Endothelial cell of umbilical vein (primary cell): Measurements from ENCODE around the gene TSPAN13. TPM values are rescaled to one million over a fixed set of nuclear protein-coding genes. Genes with fewer than 3 reads are reported as not detected.

ENCODE experiments used
- BruUV-seq: library from RNA; stranded (reverse); fragments of 400-500 nt; replicated peaks from 2 replicates; lab custom pipeline; 2021; lab: Mats Ljungman, UMichigan
- CTCF ChIA-PET: fragments of 300-600, 350-600 bp; sonication (Branson Sonifier 250); formaldehyde crosslinking; loops from one replicate; lab custom pipeline; 2021; ENCODE audit warnings: antibody characterized with exemption, inconsistent platforms; lab: Charles Lee
- POLR2A ChIA-PET: fragments of 300-600, 350-600 bp; sonication (Branson Sonifier 250); formaldehyde crosslinking; loops from one replicate; lab custom pipeline; 2021; ENCODE audit warnings: antibody characterized with exemption, inconsistent platforms; lab: Charles Lee
- DNase-seq: peaks from one replicate; pipeline ENCODE4 v3.0.0-alpha.2; 2011; ENCODE audit warnings: low read depth, low spot score
- FAIRE-seq: peaks from 2 replicates; lab custom pipeline; 2011; peaks lifted over from hg19 to GRCh38; lab: Jason Lieb, UNC
- H2AFZ ChIP-seq: 2 replicates; pipeline ENCODE4 v1.6.0; 2012; ENCODE audit warnings: low read depth, low read length, control low read depth, inconsistent platforms
- H3K27ac ChIP-seq: 2 replicates; pipeline ENCODE4 v1.5.1; 2011; ENCODE audit warnings: low read depth, mild to moderate bottlenecking, control low read depth, low read length, moderate library complexity; ENCODE audit not compliant: insufficient read depth
- H3K27me3 ChIP-seq, 2 experiments: 2 replicates each; pipeline versions ENCODE4 v1.6.0 to v1.6.1; 2011; ENCODE audit warnings: low read length in 2 of 2, mixed read lengths in 1 of 2; ENCODE audit not compliant: control insufficient read depth in 2 of 2, insufficient read depth in 2 of 2
- H3K36me3 ChIP-seq, 2 experiments: 2 replicates in 1 of 2; 3 replicates in 1 of 2; pipeline ENCODE4 v1.5.1; 2011; ENCODE audit warnings: low read length in 2 of 2, mild to moderate bottlenecking in 1 of 2, moderate library complexity in 1 of 2; ENCODE audit not compliant: control insufficient read depth in 2 of 2, insufficient read depth in 2 of 2; ENCODE audit errors: extremely low read depth in 1 of 2
- H3K4me1 ChIP-seq: 3 replicates; pipeline ENCODE4 v1.5.1; 2011; ENCODE audit warnings: mild to moderate bottlenecking, low read length; ENCODE audit not compliant: control insufficient read depth, insufficient read depth; ENCODE audit errors: extremely low read depth
- H3K4me2 ChIP-seq: 2 replicates; pipeline ENCODE4 v1.6.1; 2011; ENCODE audit warnings: low read length, control low read depth, mixed read lengths; ENCODE audit not compliant: insufficient read depth
- H3K4me3 ChIP-seq, 3 experiments: fragments of 200-600 bp in 1 of 3; sonication (generic), shearing (Covaris generic) in 1 of 3; replicated peaks in 1 of 3; 2 replicates each; pipeline ENCODE4 v1.5.1; 2011 to 2016; ENCODE audit warnings: control low read depth in 3 of 3, low read length in 3 of 3, mild to moderate bottlenecking in 2 of 3, inconsistent platforms in 1 of 3, low read depth in 1 of 3, moderate library complexity in 1 of 3; ENCODE audit not compliant: insufficient read depth in 1 of 3
- H3K79me2 ChIP-seq: 2 replicates; pipeline ENCODE4 v1.6.0; 2012; ENCODE audit warnings: low read length, inconsistent platforms; ENCODE audit not compliant: control insufficient read depth, insufficient read depth
- H3K9ac ChIP-seq: replicated peaks from 2 replicates; pipeline ENCODE3; 2011; ENCODE audit warnings: low read length, control low read depth; ENCODE audit not compliant: insufficient read depth; ENCODE audit errors: extremely low read depth
- H3K9me1 ChIP-seq: replicated peaks from 3 replicates; pipeline ENCODE4 v1.6.0; 2011; ENCODE audit warnings: mild to moderate bottlenecking, low read length; ENCODE audit not compliant: control insufficient read depth, insufficient read depth; ENCODE audit errors: extremely low read depth
- H3K9me3 ChIP-seq: replicated peaks from 2 replicates; pipeline ENCODE4 v1.5.1; 2012; ENCODE audit warnings: low read length, inconsistent platforms; ENCODE audit not compliant: control insufficient read depth, insufficient read depth
- H4K20me1 ChIP-seq: replicated peaks from 2 replicates; pipeline ENCODE3; 2011; ENCODE audit warnings: mild to moderate bottlenecking, low read length; ENCODE audit not compliant: control insufficient read depth, insufficient read depth; ENCODE audit errors: extremely low read depth
- CTCF ChIP-seq, 2 donors: IDR thresholded peaks; 1 replicate in 1 of 2; 2 replicates in 1 of 2; pipeline ENCODE4 v1.5.1; 2011; ENCODE audit warnings: low read length in 2 of 2, mild to moderate bottlenecking in 2 of 2, moderate library complexity in 2 of 2, control low read depth in 1 of 2, inconsistent platforms in 1 of 2, low read depth in 1 of 2; ENCODE audit not compliant: insufficient read depth in 1 of 2; ENCODE audit errors: extremely low read depth in 1 of 2
- EZH2 ChIP-seq: IDR thresholded peaks from 2 replicates; pipeline ENCODE4 v1.6.1; 2012; ENCODE audit warnings: borderline replicate concordance, low read depth, mild to moderate bottlenecking, moderate library complexity, low read length, inconsistent platforms; ENCODE audit not compliant: severe bottlenecking
- FOS ChIP-seq: IDR thresholded peaks from 2 replicates; pipeline ENCODE4 v1.6.1; 2011; ENCODE audit warnings: mild to moderate bottlenecking, low read length, moderate library complexity, borderline replicate concordance; ENCODE audit not compliant: insufficient read depth
- GATA2 ChIP-seq: IDR thresholded peaks from 2 replicates; pipeline ENCODE4 v1.7.0; 2011; ENCODE audit warnings: low read depth, mild to moderate bottlenecking, moderate library complexity, mixed read lengths, low read length; ENCODE audit not compliant: insufficient read length, insufficient read depth
- JUN ChIP-seq: IDR thresholded peaks from 2 replicates; pipeline ENCODE4 v1.6.1; 2011; ENCODE audit warnings: borderline replicate concordance, low read depth; ENCODE audit not compliant: insufficient read length, insufficient read depth
- MYC ChIP-seq: IDR thresholded peaks from one replicate; pipeline ENCODE4 v1.6.1; 2011; ENCODE audit warnings: mild to moderate bottlenecking, low read depth, low read length
- POLR2A ChIP-seq: IDR thresholded peaks from 2 replicates; pipeline ENCODE4 v1.6.1; 2012; ENCODE audit warnings: low read depth, mild to moderate bottlenecking, control low read depth, low read length
- POLR2AphosphoS5 ChIP-seq: IDR thresholded peaks from 2 replicates; pipeline ENCODE4 v1.6.1; 2012; ENCODE audit warnings: low read depth, mild to moderate bottlenecking, control low read depth, low read length, moderate library complexity; ENCODE audit not compliant: insufficient read depth
- dilution Hi-C: fragments of 300-500 bp; cut with MboI; formaldehyde crosslinking; loops from one replicate; pipeline ENCODE4 v1.15.0; 2019; ENCODE audit warnings: low sequenced_read_pairs; ENCODE audit not compliant: extremely low pct_ligation_motif_present
- intact Hi-C: fragments of 100-400 bp; cut with micrococcal nuclease; formaldehyde crosslinking; loops from one replicate; pipeline ENCODE4 v1.10.0; 2022
- polyA plus RNA-seq, 4 experiments: library from polyadenylated mRNA; depleted of rRNA in 3 of 4; stranded (reverse) in 3 of 4; unstranded in 1 of 4; fragments of >200 nt; gene quantifications; 2 replicates each; pipeline versions ENCODE4 v1.2.1 to v1.2.3, GENCODE V29; 2011 to 2012; ENCODE audit warnings: missing spikeins in 1 of 4
- total RNA-seq: library from RNA; stranded (reverse); gene quantifications from 2 replicates; pipeline ENCODE4 v1.2.3, GENCODE V29; 2021
- TF ChIP-seq, protein P1 (sequence below): IDR thresholded peaks from 2 replicates; pipeline ENCODE4 v1.6.1; 2011; ENCODE audit not compliant: insufficient read depth, insufficient read length

The TSPAN13 gene
- total and polyA plus RNA-seq, 2 donors (not counting 3 experiments of a cell fraction or from before 2014, with no cell fraction given), result 13.3 to 33.0 TPM

- H3K79me2 ChIP-seq, result no peaks in the 10 kb centered on the region
- H3K4me2 ChIP-seq, result no peak overlapping the region
- no peak overlapping the region for H3K9ac ChIP-seq
- ChIA-PET CTCF (interaction anchor here (0.6 to 9.1 kb wide), 2 partner anchors 13 to 112 kb away, joined by 4 to 149 read pairs; no protein-coding TSS in a partner anchor), POLR2A (no interaction called here)
- TF ChIP-seq POLR2AphosphoS5 (no peak), CTCF (IDR thresholded peaks at IDR 0.05; ENCODE audit: extremely low read depth in 1 of 2, insufficient read depth in 1 of 2, low read depth in 1 of 2, low read length in 2 of 2) (no peak), JUN (no peak)
- H3K4me3 ChIP-seq, result no peak overlapping the region
- no peaks in the 10 kb centered on the region for H3K4me1 ChIP-seq
- H3K9me3 ChIP-seq, result no peaks in the 10 kb centered on the region
- BruUV-seq, result no TSS peak
- no peaks in the 10 kb centered on the region for H3K9me1 ChIP-seq
- no peak overlapping the region for H2AFZ ChIP-seq
- H4K20me1 ChIP-seq, result no peaks in the 10 kb centered on the region
- intact Hi-C loops, result no loop called here
- FAIRE-seq (no peak), DNase-seq (no peak)
- dilution Hi-C loops, result no loop called here
- no peaks in the 10 kb centered on the region for H3K36me3 ChIP-seq
- H3K27ac ChIP-seq, result no peak overlapping the region
- no peaks in the 10 kb centered on the region for H3K27me3 ChIP-seq
Measured at GRCh38 chr7:16805441-16805840, 51.9 kb downstream of the TSPAN13 start.

DNA sequence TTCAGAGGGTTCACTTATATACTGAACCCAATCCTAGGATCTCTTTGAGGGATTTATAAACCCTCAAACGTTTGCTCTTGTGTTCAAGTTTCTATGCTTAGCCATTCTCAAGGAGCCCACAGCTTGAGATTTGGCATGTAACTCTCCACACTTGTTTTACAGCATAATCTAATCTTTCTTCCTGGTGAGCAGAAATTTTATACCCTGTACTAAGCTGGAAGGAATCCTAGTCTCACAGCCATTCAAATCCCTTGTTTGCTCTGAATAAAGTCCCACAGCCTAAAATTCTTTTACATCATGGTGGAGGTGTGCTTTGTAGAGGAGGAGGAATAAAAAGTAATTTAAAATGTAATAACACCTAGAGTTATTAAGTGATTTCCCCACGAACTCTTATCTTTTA lies 56.6 kb downstream of the TSPAN13 start:
- Histone ChIP-seq H3K79me2 (no peaks in the 10 kb centered on the region), H2AFZ (no peak overlapping the region), H3K27me3 (no peaks in the 10 kb centered on the region), H3K27ac (no peak overlapping the region), H3K36me3 (no peaks in the 10 kb centered on the region), H3K9ac (no peak overlapping the region), H4K20me1 (no peaks in the 10 kb centered on the region), H3K4me2 (no peak overlapping the region), H3K9me3 (no peaks in the 10 kb centered on the region), H3K9me1 (no peaks in the 10 kb centered on the region), H3K4me3 (no peak overlapping the region), H3K4me1 (peaks cover 7% of the 10 kb centered on the region)
- intact Hi-C loops (no loop called here), dilution Hi-C loops (no loop called here)
- BruUV-seq, result no TSS peak
- CTCF ChIA-PET, result interaction anchor here (1.0 to 1.5 kb wide), 2 partner anchors 9 to 30 kb away, joined by 3 to 8 read pairs; no protein-coding TSS in a partner anchor
- TF ChIP-seq MYC (no peak), FOS (no peak), CTCF (IDR thresholded peaks at IDR 0.05; ENCODE audit: extremely low read depth in 1 of 2, insufficient read depth in 1 of 2, low read depth in 1 of 2, low read length in 2 of 2) (no peak), EZH2 (no peak), POLR2AphosphoS5 (no peak), GATA2 (no peak), POLR2A (no peak), JUN (no peak)
- TF ChIP-seq, protein P1, sequence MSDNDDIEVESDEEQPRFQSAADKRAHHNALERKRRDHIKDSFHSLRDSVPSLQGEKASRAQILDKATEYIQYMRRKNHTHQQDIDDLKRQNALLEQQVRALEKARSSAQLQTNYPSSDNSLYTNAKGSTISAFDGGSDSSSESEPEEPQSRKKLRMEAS, result no peak
- no peak for FAIRE-seq
- POLR2A ChIA-PET, result no interaction called here
- DNase-seq, result no peak
